SK-N-SH (cell line): ENCODE results near the gene SH3TC1. TPM values are rescaled to one million over a fixed set of nuclear protein-coding genes. Genes with fewer than 3 reads are reported as not detected.

Experiments used
- CTCF ChIA-PET: fragments of 300-600, 350-600 bp; formaldehyde crosslinking; extraction: SDS; loops from one replicate; lab custom pipeline; 2021; lab: Yijun Ruan, JAX
- POLR2A ChIA-PET: fragments of 350-600 bp; sonication (Branson Sonifier 250); formaldehyde crosslinking; extraction: SDS; loops from one replicate; lab custom pipeline; 2020; ENCODE audit warnings: antibody characterized with exemption, inconsistent platforms; lab: Yijun Ruan, JAX
- DNase-seq: peaks from one replicate; pipeline ENCODE4 v3.0.0; 2012
- H2AFZ ChIP-seq: fragments of 200-600 bp; sonication (generic); 2 replicates; pipeline ENCODE4 v1.8.1; 2016; ENCODE audit warnings: antibody characterized with exemption, mild to moderate bottlenecking, low read depth
- H3F3A ChIP-seq: fragments of 200-600 bp; sonication (generic); replicated peaks from 2 replicates; pipeline ENCODE3; 2016; ENCODE audit warnings: antibody characterized with exemption, mild to moderate bottlenecking; ENCODE audit not compliant: insufficient read depth
- H3K27ac ChIP-seq, 2 experiments: fragments of 200-500 bp in 1 of 2; fragments of 200-600 bp in 1 of 2; sonication (Bioruptor generic) in 1 of 2; sonication (generic), shearing (Covaris generic) in 1 of 2; 2 replicates each; pipeline versions ENCODE4 v1.5.1 to v1.6.1; 2014 to 2016; ENCODE audit warnings: low read depth in 2 of 2, inconsistent platforms in 1 of 2, low read length in 1 of 2, mild to moderate bottlenecking in 1 of 2, mixed read lengths in 1 of 2
- H3K27me3 ChIP-seq: fragments of 200-600 bp; sonication (generic), shearing (Covaris generic); 2 replicates; pipeline ENCODE4 v1.6.1; 2016; ENCODE audit warnings: mixed run types; ENCODE audit not compliant: insufficient read depth
- H3K36me3 ChIP-seq, 2 experiments: fragments of 200-500 bp in 1 of 2; fragments of 200-600 bp in 1 of 2; sonication (Bioruptor generic) in 1 of 2; sonication (generic) in 1 of 2; replicated peaks in 1 of 2; 2 replicates each; pipeline versions ENCODE3 to v1.5.1; 2014 to 2016; ENCODE audit warnings: low read length in 1 of 2, mild to moderate bottlenecking in 1 of 2; ENCODE audit not compliant: insufficient read depth in 2 of 2, control insufficient read depth in 1 of 2
- H3K4me1 ChIP-seq, 2 experiments: fragments of 200-500 bp in 1 of 2; fragments of 200-600 bp in 1 of 2; sonication (Bioruptor generic) in 1 of 2; sonication (generic), shearing (Covaris generic) in 1 of 2; 2 replicates each; pipeline versions ENCODE4 v1.5.1 to v1.6.1; 2014 to 2016; ENCODE audit warnings: low read depth in 1 of 2, low read length in 1 of 2, mixed run types in 1 of 2; ENCODE audit not compliant: insufficient read depth in 2 of 2, control insufficient read depth in 1 of 2
- H3K4me2 ChIP-seq: fragments of 200-600 bp; sonication (generic), shearing (Covaris generic); 2 replicates; pipeline ENCODE4 v1.6.1; 2017; ENCODE audit warnings: mixed run types
- H3K4me3 ChIP-seq, 2 experiments: fragments of 200-500 bp in 1 of 2; fragments of 200-600 bp in 1 of 2; sonication (Bioruptor generic) in 1 of 2; sonication (generic), shearing (Covaris generic) in 1 of 2; 2 replicates each; pipeline versions ENCODE4 v1.5.1 to v1.8.1; 2014 to 2016; ENCODE audit warnings: low read depth in 2 of 2, inconsistent platforms in 1 of 2, low read length in 1 of 2, mild to moderate bottlenecking in 1 of 2, mixed read lengths in 1 of 2, moderate library complexity in 1 of 2
- H3K79me2 ChIP-seq: fragments of 200-600 bp; sonication (generic); 2 replicates; pipeline ENCODE4 v1.8.1; 2017; ENCODE audit warnings: mild to moderate bottlenecking; ENCODE audit not compliant: insufficient read depth
- H3K9ac ChIP-seq: fragments of 200-600 bp; sonication (generic); 2 replicates; pipeline ENCODE4 v1.6.1; 2017; ENCODE audit warnings: mixed run types
- H3K9me2 ChIP-seq: fragments of 200-600 bp; sonication (generic); 2 replicates; pipeline ENCODE4 v1.6.1; 2017; ENCODE audit warnings: mixed run types
- H3K9me3 ChIP-seq: fragments of 200-600 bp; sonication (generic); 2 replicates; pipeline ENCODE4 v1.6.1; 2017; ENCODE audit warnings: mixed run types, mild to moderate bottlenecking, moderate library complexity
- H4K20me1 ChIP-seq: fragments of 200-600 bp; sonication (generic); 2 replicates; pipeline ENCODE4 v1.6.1; 2017; ENCODE audit warnings: mild to moderate bottlenecking, mixed run types; ENCODE audit not compliant: insufficient read depth
- CHD2 ChIP-seq: fragments of 150-350 bp; IDR thresholded peaks from 2 replicates; pipeline ENCODE4 v1.6.1; 2018; ENCODE audit warnings: low read length; ENCODE audit not compliant: partially characterized antibody
- MAX ChIP-seq: IDR thresholded peaks from 2 replicates; pipeline ENCODE4 v1.4.0; 2012; ENCODE audit warnings: low read depth
- MEF2A ChIP-seq: IDR thresholded peaks from 2 replicates; pipeline ENCODE4 v1.4.0; 2012; ENCODE audit warnings: low read depth, borderline replicate concordance
- MXI1 ChIP-seq: IDR thresholded peaks from 2 replicates; pipeline ENCODE4 v1.6.1; 2012; ENCODE audit warnings: mild to moderate bottlenecking, low read depth, low read length, improper control_type of control experiment
- RAD21 ChIP-seq: IDR thresholded peaks from 2 replicates; pipeline ENCODE4 v1.6.1; 2012; ENCODE audit warnings: mild to moderate bottlenecking, low read length
- RXRA ChIP-seq: IDR thresholded peaks from 2 replicates; pipeline ENCODE4 v1.4.0; 2012; ENCODE audit warnings: low read depth, mild to moderate bottlenecking, borderline replicate concordance
- SMC3 ChIP-seq: IDR thresholded peaks from 2 replicates; pipeline ENCODE4 v1.6.1; 2012; ENCODE audit warnings: low read depth, low read length, improper control_type of control experiment
- TAF1 ChIP-seq: IDR thresholded peaks from 2 replicates; pipeline ENCODE4 v1.6.1; 2012; ENCODE audit warnings: low read depth, mild to moderate bottlenecking, low read length, moderate library complexity, borderline replicate concordance
- USF1 ChIP-seq: IDR thresholded peaks from 2 replicates; pipeline ENCODE4 v1.4.0; 2012; ENCODE audit warnings: low read depth, borderline replicate concordance
- WGBS: methylation state at CpG from one replicate; pipeline ENCODE4 v1.1.6; 2017; ENCODE audit warnings: low lambda C conversion rate; 5-methylcytosine and 5-hydroxymethylcytosine counted together
- polyA plus RNA-seq, 3 experiments: library from polyadenylated mRNA; depleted of rRNA; stranded (reverse); fragments of >200 nt; gene quantifications; 2 replicates each; pipeline ENCODE4 v1.2.3, GENCODE V29; 2012
- TF ChIP-seq, protein P1 (sequence below): IDR thresholded peaks from 2 replicates; pipeline ENCODE4; 2012
- TF ChIP-seq, protein P2 (sequence below): fragments of 200-600 bp; sonication (generic); IDR thresholded peaks from 2 replicates; pipeline ENCODE4 v1.6.1; 2017; ENCODE audit warnings: antibody characterized with exemption, mild to moderate bottlenecking, moderate library complexity

Gene SH3TC1
- polyA plus RNA-seq, 1 of the 3 experiments (the other 2 are of a cell fraction) = 2.7 TPM

DNA sequence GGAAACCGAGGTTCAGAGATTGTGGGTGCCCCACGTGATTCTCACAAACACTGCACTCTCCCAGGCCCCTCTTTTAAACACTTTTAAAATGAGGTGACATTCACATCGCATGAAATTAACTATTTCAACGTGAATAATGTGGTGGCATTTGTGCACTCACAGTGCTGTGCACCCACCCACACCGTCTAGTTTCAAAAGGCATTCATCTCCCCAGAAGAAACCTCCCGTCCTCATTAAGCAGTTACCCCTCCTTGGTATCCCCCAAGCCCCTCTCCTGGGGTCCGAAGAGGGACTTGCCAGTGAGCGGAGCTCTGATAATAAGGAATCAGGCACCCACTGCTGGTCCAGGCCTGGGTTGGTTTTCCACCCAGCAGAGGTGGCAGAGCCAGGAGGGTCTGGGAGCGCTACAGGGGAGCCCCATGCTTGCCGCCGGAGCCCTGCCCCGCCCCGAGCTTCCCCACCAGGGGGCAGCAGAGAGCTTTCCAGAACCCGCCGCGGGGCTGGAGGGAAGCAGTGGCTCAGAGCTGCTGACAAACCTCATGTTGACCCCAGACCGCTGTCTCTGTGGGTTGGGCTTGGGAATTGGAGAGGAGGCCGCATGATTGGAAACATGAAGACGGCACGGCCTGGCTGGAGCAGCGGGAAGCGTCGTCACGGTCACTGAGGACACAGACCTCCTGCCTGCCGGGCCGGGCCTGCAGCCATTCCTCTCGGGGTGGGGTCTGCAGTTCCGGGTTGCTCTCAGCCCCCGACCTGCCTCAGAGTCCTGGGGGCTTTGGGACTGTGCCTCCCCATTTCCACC is 43.0 kb downstream of the SH3TC1 start:
- Histone ChIP-seq H3K27ac (peak overlapping the region in 1 of 2 experiments; percentile 73; a peak in 1 of 4 replicates), H3K4me3 (peak overlapping the region in 1 of 2 experiments; percentile 44; a peak in 1 of 4 replicates), H4K20me1 (no peaks in the 10 kb centered on the region), H2AFZ (peak overlapping the region; percentile 49; the same call in 1 of the 2 replicates), H3K9me3 (no peaks in the 10 kb centered on the region), H3K9me2 (no peaks in the 10 kb centered on the region), H3K4me1 (peaks cover 4 to 8% of the 10 kb centered on the region in 2 experiments; a peak in 1 of 4 replicates), H3K79me2 (no peaks in the 10 kb centered on the region), H3K9ac (no peak overlapping the region), H3F3A (no peaks in the 10 kb centered on the region), H3K27me3 (no peaks in the 10 kb centered on the region), H3K36me3 (no peaks in the 10 kb centered on the region), H3K4me2 (no peak overlapping the region)
- no peak; the same call in 1 of the 2 replicates for TF ChIP-seq RXRA
- TF ChIP-seq, protein P1, sequence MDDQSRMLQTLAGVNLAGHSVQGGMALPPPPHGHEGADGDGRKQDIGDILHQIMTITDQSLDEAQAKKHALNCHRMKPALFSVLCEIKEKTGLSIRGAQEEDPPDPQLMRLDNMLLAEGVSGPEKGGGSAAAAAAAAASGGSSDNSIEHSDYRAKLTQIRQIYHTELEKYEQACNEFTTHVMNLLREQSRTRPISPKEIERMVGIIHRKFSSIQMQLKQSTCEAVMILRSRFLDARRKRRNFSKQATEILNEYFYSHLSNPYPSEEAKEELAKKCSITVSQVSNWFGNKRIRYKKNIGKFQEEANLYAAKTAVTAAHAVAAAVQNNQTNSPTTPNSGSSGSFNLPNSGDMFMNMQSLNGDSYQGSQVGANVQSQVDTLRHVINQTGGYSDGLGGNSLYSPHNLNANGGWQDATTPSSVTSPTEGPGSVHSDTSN = no peak
- TF ChIP-seq CHD2 = peak; percentile 62
- TF ChIP-seq SMC3 = peak; percentile 99
- TF ChIP-seq, protein P2, sequence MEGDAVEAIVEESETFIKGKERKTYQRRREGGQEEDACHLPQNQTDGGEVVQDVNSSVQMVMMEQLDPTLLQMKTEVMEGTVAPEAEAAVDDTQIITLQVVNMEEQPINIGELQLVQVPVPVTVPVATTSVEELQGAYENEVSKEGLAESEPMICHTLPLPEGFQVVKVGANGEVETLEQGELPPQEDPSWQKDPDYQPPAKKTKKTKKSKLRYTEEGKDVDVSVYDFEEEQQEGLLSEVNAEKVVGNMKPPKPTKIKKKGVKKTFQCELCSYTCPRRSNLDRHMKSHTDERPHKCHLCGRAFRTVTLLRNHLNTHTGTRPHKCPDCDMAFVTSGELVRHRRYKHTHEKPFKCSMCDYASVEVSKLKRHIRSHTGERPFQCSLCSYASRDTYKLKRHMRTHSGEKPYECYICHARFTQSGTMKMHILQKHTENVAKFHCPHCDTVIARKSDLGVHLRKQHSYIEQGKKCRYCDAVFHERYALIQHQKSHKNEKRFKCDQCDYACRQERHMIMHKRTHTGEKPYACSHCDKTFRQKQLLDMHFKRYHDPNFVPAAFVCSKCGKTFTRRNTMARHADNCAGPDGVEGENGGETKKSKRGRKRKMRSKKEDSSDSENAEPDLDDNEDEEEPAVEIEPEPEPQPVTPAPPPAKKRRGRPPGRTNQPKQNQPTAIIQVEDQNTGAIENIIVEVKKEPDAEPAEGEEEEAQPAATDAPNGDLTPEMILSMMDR = peak; percentile 93
- peak; percentile 50; the same call in 1 of the 2 replicates for TF ChIP-seq MAX
- TF ChIP-seq TAF1 = 0 out of 2 replicates have a peak, but pooled peaks have one; percentile 14
- TF ChIP-seq MEF2A = no peak
- TF ChIP-seq RAD21 = peak; percentile 94
- peak; percentile 81 for TF ChIP-seq MXI1
- no peak for TF ChIP-seq USF1
- WGBS = 38% methylated on average over 15 of the region's 29 CpGs
- peak; percentile 98 for DNase-seq
- ChIA-PET POLR2A (interaction anchor here (0.6 to 1.0 kb wide), 3 partner anchors 11 to 187 kb away, joined by 3 to 6 read pairs (median 3); no protein-coding TSS in a partner anchor), CTCF (interaction anchor here (0.6 to 6.8 kb wide), 48 partner anchors 9 to 356 kb away, joined by 3 to 115 read pairs (median 5); partner anchors contain the start of gene SH3TC1)
